ENCODE data around the gene NCOA1. TPM values are rescaled to one million over a fixed set of nuclear protein-coding genes. Genes with fewer than 3 reads are reported as not detected.
"Not testable (repeated sequence)": the region's sequence is repeated elsewhere in the genome, so short reads cannot be mapped to it uniquely, and the experiment has no call there.

The NCOA1 gene
- total RNA-seq, 2 experiments from 2014 or later: 24.4 to 26.2 TPM

DNA sequence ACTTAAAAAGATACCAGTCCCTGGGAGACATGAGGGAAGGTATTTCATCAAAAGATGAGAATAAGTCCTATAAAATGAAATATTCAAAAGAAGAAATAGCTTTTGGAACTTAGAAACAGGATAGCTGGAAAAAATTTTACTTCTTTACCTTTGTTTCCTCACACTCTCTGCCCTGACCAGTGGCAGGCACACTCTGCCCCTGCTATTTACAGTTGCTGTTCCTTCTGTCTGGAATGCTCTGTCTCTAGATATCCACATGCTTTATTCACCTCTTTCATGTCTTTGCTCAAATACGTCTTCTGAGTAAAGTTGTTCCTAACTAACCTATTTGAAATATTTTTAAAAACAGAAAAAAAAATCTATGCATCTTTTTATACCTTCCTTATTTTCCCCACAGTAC is 176.5 kb downstream of the NCOA1 start:
- ATAC-seq: no peak
- Mint-ChIP-seq H3K36me3 (peaks cover 9% of the 10 kb centered on the region), H3K4me1 (peaks cover 5% of the 10 kb centered on the region), H3K27ac (no peak overlapping the region), H3K27me3 (no peaks in the 10 kb centered on the region), H3K4me3 (no peak overlapping the region), H3K9me3 (ENCODE audit: low read depth) (no peaks in the 10 kb centered on the region)
- DNase-seq: no peak
- CTCF ChIA-PET: no interaction called here

- no peaks in the 10 kb centered on the region for H3K9me3 Mint-ChIP-seq (ENCODE audit: low read depth)
- H3K27me3 Mint-ChIP-seq: no peaks in the 10 kb centered on the region
- H3K36me3 Mint-ChIP-seq: peaks cover 10% of the 10 kb centered on the region
- DNase-seq (no peak), ATAC-seq (no peak)
- peaks cover 9% of the 10 kb centered on the region for H3K4me1 Mint-ChIP-seq
- CTCF ChIA-PET: no interaction called here
- no peak overlapping the region for H3K4me3 Mint-ChIP-seq
- H3K27ac Mint-ChIP-seq: no peak overlapping the region
These were observed 180.2 kb downstream of the NCOA1 start for GRCh38 chr2:24671230-24671629.

- Mint-ChIP-seq H3K9me3 (ENCODE audit: low read depth) (no peaks in the 10 kb centered on the region), H3K36me3 (peaks cover 14% of the 10 kb centered on the region), H3K27me3 (no peaks in the 10 kb centered on the region), H3K4me1 (peaks cover 9% of the 10 kb centered on the region), H3K27ac (peak overlapping the region; percentile 49), H3K4me3 (no peak overlapping the region)
- CTCF ChIA-PET: no interaction called here
- no peak for DNase-seq
- peak; percentile 53 for ATAC-seq
These were observed 181.5 kb downstream of the NCOA1 start for GRCh38 chr2:24672589-24672988.

DNA sequence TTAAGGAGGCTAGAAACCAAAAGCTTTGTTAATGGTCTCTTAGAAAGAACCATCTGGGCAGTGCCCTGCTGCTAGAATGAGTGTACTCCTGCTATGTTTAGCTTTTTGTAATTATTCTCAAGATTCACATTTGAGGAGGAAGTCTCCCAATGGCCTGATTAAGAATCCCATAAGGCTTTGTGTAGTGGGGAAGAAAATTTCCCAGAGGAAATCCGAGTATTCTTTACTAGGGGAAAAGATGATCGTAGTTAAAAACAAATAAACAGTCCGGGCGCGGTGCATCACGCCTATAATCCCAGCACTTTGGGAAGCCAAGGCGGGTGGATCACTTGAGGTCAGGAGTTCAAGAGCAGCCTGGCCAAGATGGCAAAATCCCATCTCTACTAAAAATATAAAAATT is 184.3 kb downstream of the NCOA1 start:
- Mint-ChIP-seq H3K4me3 (no peak overlapping the region), H3K9me3 (ENCODE audit: low read depth) (no peaks in the 10 kb centered on the region), H3K27ac (no peak overlapping the region), H3K36me3 (peaks cover 27% of the 10 kb centered on the region), H3K27me3 (no peaks in the 10 kb centered on the region), H3K4me1 (peaks cover 9% of the 10 kb centered on the region)
- ATAC-seq (no peak), DNase-seq (no peak)
- CTCF ChIA-PET: no interaction called here

- ATAC-seq (no peak), DNase-seq (no peak)
- peaks cover 26% of the 10 kb centered on the region for H3K36me3 Mint-ChIP-seq
- CTCF ChIA-PET: interaction anchor here (1.1 kb wide), 1 partner anchor 10 kb away, joined by 3 read pairs; no protein-coding TSS in a partner anchor
- H3K27ac Mint-ChIP-seq: no peak overlapping the region
- H3K9me3 Mint-ChIP-seq (ENCODE audit: low read depth): no peaks in the 10 kb centered on the region
- H3K27me3 Mint-ChIP-seq: no peaks in the 10 kb centered on the region
- H3K4me3 Mint-ChIP-seq: no peak overlapping the region
- H3K4me1 Mint-ChIP-seq: peaks cover 9% of the 10 kb centered on the region
These were observed 185.4 kb downstream of the NCOA1 start for GRCh38 chr2:24676493-24676892.

- H3K4me1 Mint-ChIP-seq; DNase-seq; ATAC-seq; H3K9me3 Mint-ChIP-seq (ENCODE audit: low read depth); CTCF ChIA-PET; H3K27ac Mint-ChIP-seq; H3K27me3 Mint-ChIP-seq; H3K4me3 Mint-ChIP-seq: not testable (repeated sequence)
- H3K36me3 Mint-ChIP-seq: peaks cover 26% of the 10 kb centered on the region
These were observed 187.0 kb downstream of the NCOA1 start for GRCh38 chr2:24678066-24678465.

- CTCF ChIA-PET: interaction anchor here (0.7 kb wide), 1 partner anchor 17 kb away, joined by 3 read pairs; no protein-coding TSS in a partner anchor
- H3K27me3 Mint-ChIP-seq: no peaks in the 10 kb centered on the region
- H3K4me3 Mint-ChIP-seq: no peak overlapping the region
- no peak overlapping the region for H3K27ac Mint-ChIP-seq
- no peaks in the 10 kb centered on the region for H3K9me3 Mint-ChIP-seq (ENCODE audit: low read depth)
- ATAC-seq: no peak
- DNase-seq: no peak
- peaks cover 20% of the 10 kb centered on the region for H3K36me3 Mint-ChIP-seq
- no peaks in the 10 kb centered on the region for H3K4me1 Mint-ChIP-seq
These were observed 189.1 kb downstream of the NCOA1 start for GRCh38 chr2:24680196-24680595.

DNA sequence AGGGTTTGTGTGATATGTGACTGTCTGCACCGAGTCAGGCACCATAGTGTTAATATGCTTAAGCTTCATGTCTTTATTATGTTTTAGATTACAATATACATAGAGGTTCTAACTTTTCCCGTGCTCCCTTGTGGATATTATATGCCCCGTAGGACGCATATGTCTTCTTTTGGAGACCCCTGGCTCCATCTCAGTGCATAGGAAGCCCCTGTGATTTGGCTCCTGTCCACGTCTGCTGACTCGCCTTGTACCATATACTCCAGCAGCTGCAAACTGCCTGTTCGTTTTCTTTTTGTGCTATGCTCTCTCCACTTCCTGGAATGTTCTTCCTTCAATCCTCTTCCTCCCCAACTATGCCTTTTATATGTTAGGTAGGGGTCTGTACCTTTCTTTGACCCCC is 191.2 kb downstream of the NCOA1 start:
- ATAC-seq (no peak), DNase-seq (no peak)
- Mint-ChIP-seq H3K4me1 (no peaks in the 10 kb centered on the region), H3K27me3 (no peaks in the 10 kb centered on the region), H3K9me3 (ENCODE audit: low read depth) (peaks cover 3% of the 10 kb centered on the region), H3K27ac (no peak overlapping the region), H3K36me3 (peaks cover 19% of the 10 kb centered on the region), H3K4me3 (no peak overlapping the region)
- CTCF ChIA-PET: no interaction called here

DNA sequence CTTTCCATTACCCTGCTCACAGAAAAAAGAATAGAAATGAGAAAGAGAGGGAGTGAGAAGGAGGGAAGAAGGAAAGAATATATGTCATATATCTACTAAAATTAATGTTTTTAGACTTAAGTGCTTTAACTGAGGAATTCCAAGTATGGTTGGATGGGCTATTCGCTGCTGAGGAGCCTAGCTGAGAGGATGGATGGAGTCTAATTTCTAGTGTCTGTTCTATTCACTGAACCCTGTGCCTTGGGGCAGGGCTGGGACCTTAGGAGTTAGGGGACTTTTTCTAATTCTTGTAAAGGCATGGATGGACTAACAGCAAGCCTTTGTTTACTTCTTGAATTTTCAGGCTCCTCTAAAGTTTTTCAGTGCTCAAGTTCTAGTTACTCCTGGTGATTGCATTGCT is 192.4 kb downstream of the NCOA1 start:
- no peaks in the 10 kb centered on the region for H3K4me1 Mint-ChIP-seq
- no peaks in the 10 kb centered on the region for H3K27me3 Mint-ChIP-seq
- no peak overlapping the region for H3K4me3 Mint-ChIP-seq
- peaks cover 3% of the 10 kb centered on the region for H3K9me3 Mint-ChIP-seq (ENCODE audit: low read depth)
- ATAC-seq: no peak
- peaks cover 14% of the 10 kb centered on the region for H3K36me3 Mint-ChIP-seq
- DNase-seq: no peak
- CTCF ChIA-PET: interaction anchor here (1.1 kb wide), 1 partner anchor 97 kb away, joined by 3 read pairs; no protein-coding TSS in a partner anchor
- H3K27ac Mint-ChIP-seq: no peak overlapping the region

- Mint-ChIP-seq H3K27ac (no peak overlapping the region), H3K27me3 (no peaks in the 10 kb centered on the region), H3K4me1 (no peaks in the 10 kb centered on the region), H3K9me3 (ENCODE audit: low read depth) (peaks cover 3% of the 10 kb centered on the region), H3K4me3 (no peak overlapping the region), H3K36me3 (peaks cover 20% of the 10 kb centered on the region)
- DNase-seq (no peak), ATAC-seq (no peak)
- CTCF ChIA-PET: no interaction called here
These were observed 199.5 kb downstream of the NCOA1 start for GRCh38 chr2:24690524-24690923.

DNA sequence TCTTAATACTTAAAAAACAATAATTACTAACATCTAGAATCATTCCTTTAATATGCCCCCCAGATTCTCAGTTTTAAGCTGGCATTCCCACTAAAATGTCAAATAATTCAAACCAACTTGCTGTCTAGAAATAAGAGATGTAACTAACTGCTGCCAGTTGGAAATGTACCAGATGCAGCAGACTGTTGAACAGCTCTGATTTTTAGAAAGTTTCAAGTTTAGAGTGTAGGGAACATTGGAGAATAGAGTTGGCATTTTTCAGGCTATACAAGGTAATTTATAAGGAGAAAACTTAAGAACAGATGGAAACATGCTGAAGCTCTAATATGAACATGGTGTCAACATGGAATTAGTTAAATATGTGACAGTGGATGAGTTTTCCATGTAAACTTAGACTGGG is 200.8 kb downstream of the NCOA1 start:
- Mint-ChIP-seq H3K4me1 (no peaks in the 10 kb centered on the region), H3K36me3 (peaks cover 22% of the 10 kb centered on the region), H3K27ac (no peak overlapping the region), H3K4me3 (no peak overlapping the region), H3K9me3 (ENCODE audit: low read depth) (peaks cover 3% of the 10 kb centered on the region), H3K27me3 (no peaks in the 10 kb centered on the region)
- no peak for DNase-seq
- no peak for ATAC-seq
- CTCF ChIA-PET: interaction anchor here (0.5 kb wide), 1 partner anchor 116 kb away, joined by 3 read pairs; no protein-coding TSS in a partner anchor

DNA sequence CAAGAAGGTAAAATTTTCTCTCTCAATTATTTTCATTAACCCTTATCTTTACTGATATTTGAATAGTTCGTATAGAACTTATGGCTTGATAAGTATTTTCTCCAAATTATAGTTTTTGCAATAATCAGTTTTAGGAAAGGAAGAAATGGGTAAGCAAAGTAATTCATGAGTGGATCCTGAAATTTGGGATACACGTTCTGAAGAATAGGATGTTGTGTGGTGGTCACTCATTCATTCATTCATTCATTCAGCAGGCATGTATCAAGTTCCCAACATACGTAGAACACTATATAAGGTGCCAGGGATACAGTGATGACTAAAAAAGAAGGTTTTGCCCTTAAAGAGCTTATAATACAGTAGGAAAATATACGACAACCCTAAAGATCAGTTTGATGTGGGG is 206.7 kb downstream of the NCOA1 start:
- CTCF ChIA-PET: no interaction called here
- no peaks in the 10 kb centered on the region for H3K9me3 Mint-ChIP-seq (ENCODE audit: low read depth)
- H3K4me1 Mint-ChIP-seq: peaks cover under 1% of the 10 kb centered on the region
- no peak for ATAC-seq
- no peak for DNase-seq
- H3K4me3 Mint-ChIP-seq: no peak overlapping the region
- H3K36me3 Mint-ChIP-seq: peaks cover 14% of the 10 kb centered on the region
- H3K27me3 Mint-ChIP-seq: no peaks in the 10 kb centered on the region
- H3K27ac Mint-ChIP-seq: no peak overlapping the region

- Mint-ChIP-seq H3K4me3 (no peak overlapping the region), H3K4me1 (peaks cover 4% of the 10 kb centered on the region), H3K27ac (no peak overlapping the region), H3K27me3 (no peaks in the 10 kb centered on the region), H3K9me3 (ENCODE audit: low read depth) (no peaks in the 10 kb centered on the region), H3K36me3 (peaks cover 11% of the 10 kb centered on the region)
- DNase-seq: no peak
- CTCF ChIA-PET: no interaction called here
- ATAC-seq: no peak
These were observed 211.7 kb downstream of the NCOA1 start for GRCh38 chr2:24702800-24703199.

- DNase-seq: no peak
- no peak for ATAC-seq
- no peaks in the 10 kb centered on the region for H3K9me3 Mint-ChIP-seq (ENCODE audit: low read depth)
- H3K4me3 Mint-ChIP-seq: no peak overlapping the region
- H3K27me3 Mint-ChIP-seq: no peaks in the 10 kb centered on the region
- peaks cover 6% of the 10 kb centered on the region for H3K4me1 Mint-ChIP-seq
- peaks cover 12% of the 10 kb centered on the region for H3K36me3 Mint-ChIP-seq
- CTCF ChIA-PET: interaction anchor here (1.8 kb wide), 1 partner anchor 123 kb away, joined by 4 read pairs; no protein-coding TSS in a partner anchor
- no peak overlapping the region for H3K27ac Mint-ChIP-seq
These were observed 213.6 kb downstream of the NCOA1 start for GRCh38 chr2:24704692-24705091.

DNA sequence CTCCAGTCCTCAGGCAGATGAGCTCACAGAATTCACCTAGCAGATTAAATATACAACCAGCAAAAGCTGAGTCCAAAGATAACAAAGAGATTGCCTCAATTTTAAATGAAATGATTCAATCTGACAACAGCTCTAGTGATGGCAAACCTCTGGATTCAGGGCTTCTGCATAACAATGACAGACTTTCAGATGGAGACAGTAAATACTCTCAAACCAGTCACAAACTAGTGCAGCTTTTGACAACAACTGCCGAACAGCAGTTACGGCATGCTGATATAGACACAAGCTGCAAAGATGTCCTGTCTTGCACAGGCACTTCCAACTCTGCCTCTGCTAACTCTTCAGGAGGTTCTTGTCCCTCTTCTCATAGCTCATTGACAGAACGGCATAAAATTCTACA is 216.1 kb downstream of the NCOA1 start:
- Mint-ChIP-seq H3K27ac (no peak overlapping the region), H3K9me3 (ENCODE audit: low read depth) (no peaks in the 10 kb centered on the region), H3K36me3 (peaks cover 16% of the 10 kb centered on the region), H3K4me3 (no peak overlapping the region), H3K4me1 (peaks cover 6% of the 10 kb centered on the region), H3K27me3 (no peaks in the 10 kb centered on the region)
- DNase-seq (no peak), ATAC-seq (no peak)
- CTCF ChIA-PET: interaction anchor here (0.7 kb wide), 1 partner anchor 12 kb away, joined by 3 read pairs; no protein-coding TSS in a partner anchor
